Endothelial cell of umbilical vein (primary cell): ENCODE measurements around the gene ZCCHC14. TPM values are rescaled to one million over a fixed set of nuclear protein-coding genes. Genes with fewer than 3 reads are reported as not detected.

Experiments
- BruUV-seq: library from RNA; stranded (reverse); fragments of 400-500 nt; replicated peaks from 2 replicates; lab custom pipeline; 2021; lab: Mats Ljungman, UMichigan
- CTCF ChIA-PET: fragments of 300-600, 350-600 bp; sonication (Branson Sonifier 250); formaldehyde crosslinking; loops from one replicate; lab custom pipeline; 2021; ENCODE audit warnings: antibody characterized with exemption, inconsistent platforms; lab: Charles Lee
- POLR2A ChIA-PET: fragments of 300-600, 350-600 bp; sonication (Branson Sonifier 250); formaldehyde crosslinking; loops from one replicate; lab custom pipeline; 2021; ENCODE audit warnings: antibody characterized with exemption, inconsistent platforms; lab: Charles Lee
- DNase-seq: peaks from one replicate; pipeline ENCODE4 v3.0.0-alpha.2; 2011; ENCODE audit warnings: low read depth, low spot score
- FAIRE-seq: peaks from 2 replicates; lab custom pipeline; 2011; peaks lifted over from hg19 to GRCh38; lab: Jason Lieb, UNC
- H2AFZ ChIP-seq: 2 replicates; pipeline ENCODE4 v1.6.0; 2012; ENCODE audit warnings: low read depth, low read length, control low read depth, inconsistent platforms
- H3K27ac ChIP-seq: 2 replicates; pipeline ENCODE4 v1.5.1; 2011; ENCODE audit warnings: low read depth, mild to moderate bottlenecking, control low read depth, low read length, moderate library complexity; ENCODE audit not compliant: insufficient read depth
- H3K27me3 ChIP-seq, 2 experiments: 2 replicates each; pipeline versions ENCODE4 v1.6.0 to v1.6.1; 2011; ENCODE audit warnings: low read length in 2 of 2, mixed read lengths in 1 of 2; ENCODE audit not compliant: control insufficient read depth in 2 of 2, insufficient read depth in 2 of 2
- H3K36me3 ChIP-seq, 2 experiments: 2 replicates in 1 of 2; 3 replicates in 1 of 2; pipeline ENCODE4 v1.5.1; 2011; ENCODE audit warnings: low read length in 2 of 2, mild to moderate bottlenecking in 1 of 2, moderate library complexity in 1 of 2; ENCODE audit not compliant: control insufficient read depth in 2 of 2, insufficient read depth in 2 of 2; ENCODE audit errors: extremely low read depth in 1 of 2
- H3K4me1 ChIP-seq: 3 replicates; pipeline ENCODE4 v1.5.1; 2011; ENCODE audit warnings: mild to moderate bottlenecking, low read length; ENCODE audit not compliant: control insufficient read depth, insufficient read depth; ENCODE audit errors: extremely low read depth
- H3K4me2 ChIP-seq: 2 replicates; pipeline ENCODE4 v1.6.1; 2011; ENCODE audit warnings: low read length, control low read depth, mixed read lengths; ENCODE audit not compliant: insufficient read depth
- H3K4me3 ChIP-seq, 3 experiments: fragments of 200-600 bp in 1 of 3; sonication (generic), shearing (Covaris generic) in 1 of 3; replicated peaks in 1 of 3; 2 replicates each; pipeline ENCODE4 v1.5.1; 2011 to 2016; ENCODE audit warnings: control low read depth in 3 of 3, low read length in 3 of 3, mild to moderate bottlenecking in 2 of 3, inconsistent platforms in 1 of 3, low read depth in 1 of 3, moderate library complexity in 1 of 3; ENCODE audit not compliant: insufficient read depth in 1 of 3
- H3K79me2 ChIP-seq: 2 replicates; pipeline ENCODE4 v1.6.0; 2012; ENCODE audit warnings: low read length, inconsistent platforms; ENCODE audit not compliant: control insufficient read depth, insufficient read depth
- H3K9ac ChIP-seq: replicated peaks from 2 replicates; pipeline ENCODE3; 2011; ENCODE audit warnings: low read length, control low read depth; ENCODE audit not compliant: insufficient read depth; ENCODE audit errors: extremely low read depth
- H3K9me1 ChIP-seq: replicated peaks from 3 replicates; pipeline ENCODE4 v1.6.0; 2011; ENCODE audit warnings: mild to moderate bottlenecking, low read length; ENCODE audit not compliant: control insufficient read depth, insufficient read depth; ENCODE audit errors: extremely low read depth
- H3K9me3 ChIP-seq: replicated peaks from 2 replicates; pipeline ENCODE4 v1.5.1; 2012; ENCODE audit warnings: low read length, inconsistent platforms; ENCODE audit not compliant: control insufficient read depth, insufficient read depth
- H4K20me1 ChIP-seq: replicated peaks from 2 replicates; pipeline ENCODE3; 2011; ENCODE audit warnings: mild to moderate bottlenecking, low read length; ENCODE audit not compliant: control insufficient read depth, insufficient read depth; ENCODE audit errors: extremely low read depth
- EZH2 ChIP-seq: IDR thresholded peaks from 2 replicates; pipeline ENCODE4 v1.6.1; 2012; ENCODE audit warnings: borderline replicate concordance, low read depth, mild to moderate bottlenecking, moderate library complexity, low read length, inconsistent platforms; ENCODE audit not compliant: severe bottlenecking
- FOS ChIP-seq: IDR thresholded peaks from 2 replicates; pipeline ENCODE4 v1.6.1; 2011; ENCODE audit warnings: mild to moderate bottlenecking, low read length, moderate library complexity, borderline replicate concordance; ENCODE audit not compliant: insufficient read depth
- GATA2 ChIP-seq: IDR thresholded peaks from 2 replicates; pipeline ENCODE4 v1.7.0; 2011; ENCODE audit warnings: low read depth, mild to moderate bottlenecking, moderate library complexity, mixed read lengths, low read length; ENCODE audit not compliant: insufficient read length, insufficient read depth
- JUN ChIP-seq: IDR thresholded peaks from 2 replicates; pipeline ENCODE4 v1.6.1; 2011; ENCODE audit warnings: borderline replicate concordance, low read depth; ENCODE audit not compliant: insufficient read length, insufficient read depth
- MYC ChIP-seq: IDR thresholded peaks from one replicate; pipeline ENCODE4 v1.6.1; 2011; ENCODE audit warnings: mild to moderate bottlenecking, low read depth, low read length
- POLR2A ChIP-seq: IDR thresholded peaks from 2 replicates; pipeline ENCODE4 v1.6.1; 2012; ENCODE audit warnings: low read depth, mild to moderate bottlenecking, control low read depth, low read length
- POLR2AphosphoS5 ChIP-seq: IDR thresholded peaks from 2 replicates; pipeline ENCODE4 v1.6.1; 2012; ENCODE audit warnings: low read depth, mild to moderate bottlenecking, control low read depth, low read length, moderate library complexity; ENCODE audit not compliant: insufficient read depth
- dilution Hi-C: fragments of 300-500 bp; cut with MboI; formaldehyde crosslinking; loops from one replicate; pipeline ENCODE4 v1.15.0; 2019; ENCODE audit warnings: low sequenced_read_pairs; ENCODE audit not compliant: extremely low pct_ligation_motif_present
- intact Hi-C: fragments of 100-400 bp; cut with micrococcal nuclease; formaldehyde crosslinking; loops from one replicate; pipeline ENCODE4 v1.10.0; 2022
- polyA plus RNA-seq, 4 experiments: library from polyadenylated mRNA; depleted of rRNA in 3 of 4; stranded (reverse) in 3 of 4; unstranded in 1 of 4; fragments of >200 nt; gene quantifications; 2 replicates each; pipeline versions ENCODE4 v1.2.1 to v1.2.3, GENCODE V29; 2011 to 2012; ENCODE audit warnings: missing spikeins in 1 of 4
- total RNA-seq: library from RNA; stranded (reverse); gene quantifications from 2 replicates; pipeline ENCODE4 v1.2.3, GENCODE V29; 2021
- TF ChIP-seq, protein P1 (sequence below): IDR thresholded peaks from 2 replicates; pipeline ENCODE4 v1.6.1; 2011; ENCODE audit not compliant: insufficient read depth, insufficient read length
- TF ChIP-seq, protein P2 (sequence below), 2 donors: IDR thresholded peaks; 1 replicate in 1 of 2; 2 replicates in 1 of 2; pipeline ENCODE4 v1.5.1; 2011; ENCODE audit warnings: low read length in 2 of 2, mild to moderate bottlenecking in 2 of 2, moderate library complexity in 2 of 2, control low read depth in 1 of 2, inconsistent platforms in 1 of 2, low read depth in 1 of 2; ENCODE audit not compliant: insufficient read depth in 1 of 2; ENCODE audit errors: extremely low read depth in 1 of 2

The ZCCHC14 gene
- total and polyA plus RNA-seq, 2 donors (not counting 3 experiments of a cell fraction or from before 2014, with no cell fraction given), result 9.5 to 30.9 TPM

DNA sequence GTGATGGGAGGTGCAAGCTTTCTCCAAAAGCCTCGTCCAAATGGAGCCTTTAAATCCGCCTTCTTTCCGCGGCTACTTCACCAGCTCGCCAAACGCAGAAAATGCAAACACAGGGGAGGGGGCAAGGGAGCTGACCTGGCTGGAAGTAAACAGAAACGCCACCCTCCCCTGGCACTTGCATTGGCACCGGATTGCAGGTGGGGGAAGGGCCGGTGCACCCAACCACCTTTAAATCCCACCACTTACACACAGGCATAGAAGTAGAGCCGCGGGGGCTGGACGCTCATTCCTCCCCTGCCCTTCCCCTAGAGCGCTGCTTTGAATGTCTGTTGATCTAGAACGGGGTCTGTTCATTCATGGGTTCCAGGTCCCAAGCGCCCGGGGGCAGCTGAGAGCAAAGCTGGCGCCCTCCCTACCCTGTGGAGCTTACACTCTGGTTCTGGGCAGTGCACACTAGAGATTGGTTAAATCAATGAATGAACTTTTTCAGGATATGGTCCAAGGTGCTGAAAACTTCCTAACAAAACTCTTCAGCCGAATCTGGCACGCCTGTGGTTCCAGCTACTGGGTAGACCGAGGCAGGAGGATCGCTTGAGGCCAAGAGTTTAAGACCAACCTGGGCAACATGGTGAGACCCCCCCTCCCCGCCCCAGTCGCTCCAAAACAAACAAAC lies 920 bp upstream of the ZCCHC14 start:
- Histone ChIP-seq H3K9me1 (no peaks in the 10 kb centered on the region), H3K27ac (no peak overlapping the region), H3K4me2 (peak overlapping the region; percentile 62), H3K36me3 (no peaks in the 10 kb centered on the region), H3K9ac (no peak overlapping the region), H3K27me3 (no peaks in the 10 kb centered on the region), H3K4me3 (no peak overlapping the region), H2AFZ (peak overlapping the region; percentile 82), H4K20me1 (no peaks in the 10 kb centered on the region), H3K9me3 (no peaks in the 10 kb centered on the region), H3K79me2 (peaks cover 31% of the 10 kb centered on the region), H3K4me1 (peaks cover 20% of the 10 kb centered on the region)
- intact Hi-C loops (loop anchor here (1.0 to 5.0 kb wide), 5 partner anchors 29 to 101 kb away; partner anchors contain the start of gene MAP1LC3B), dilution Hi-C loops (no loop called here)
- DNase-seq (no peak), FAIRE-seq (peak; percentile 18)
- BruUV-seq, result no TSS peak
- ChIA-PET POLR2A (no interaction called here), CTCF (no interaction called here)
- no peak for TF ChIP-seq JUN
- peak; percentile 34 for TF ChIP-seq EZH2
- TF ChIP-seq GATA2, result no peak
- TF ChIP-seq MYC, result no peak
- TF ChIP-seq, protein P1, sequence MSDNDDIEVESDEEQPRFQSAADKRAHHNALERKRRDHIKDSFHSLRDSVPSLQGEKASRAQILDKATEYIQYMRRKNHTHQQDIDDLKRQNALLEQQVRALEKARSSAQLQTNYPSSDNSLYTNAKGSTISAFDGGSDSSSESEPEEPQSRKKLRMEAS, result no peak
- TF ChIP-seq FOS, result no peak

DNA sequence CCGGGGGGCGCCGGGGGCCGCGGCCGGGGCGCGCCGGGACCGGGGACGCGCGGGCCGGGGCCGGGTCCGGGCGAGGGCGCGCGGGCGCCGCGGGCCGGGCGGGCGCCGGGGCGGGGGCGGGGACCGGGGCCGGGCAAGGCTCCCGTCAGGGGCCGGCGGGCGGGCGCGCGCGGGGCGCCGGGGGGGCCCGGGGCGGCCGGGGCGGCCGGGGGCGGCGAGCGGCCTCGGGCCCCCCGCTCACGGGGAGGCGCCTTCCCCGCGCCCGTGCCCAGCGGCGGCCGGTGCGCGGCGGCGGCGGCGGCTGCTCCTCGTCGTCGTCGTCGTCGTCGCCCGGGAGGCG lies 563 bp downstream of the ZCCHC14 start:
- DNase-seq (no peak), FAIRE-seq (no peak)
- peaks cover 43% of the 10 kb centered on the region for H3K79me2 ChIP-seq
- CTCF ChIA-PET, result interaction anchor here (0.8 to 1.4 kb wide), 3 partner anchors 28 to 79 kb away, joined by 3 to 10 read pairs (median 4); no protein-coding TSS in a partner anchor
- dilution Hi-C loops, result no loop called here
- H3K9ac ChIP-seq, result peak overlapping the region; percentile 55
- no peaks in the 10 kb centered on the region for H4K20me1 ChIP-seq
- H3K4me2 ChIP-seq, result no peak overlapping the region
- H3K36me3 ChIP-seq, result no peaks in the 10 kb centered on the region
- H3K9me1 ChIP-seq, result no peaks in the 10 kb centered on the region
- H3K27ac ChIP-seq, result no peak overlapping the region
- peaks cover 28% of the 10 kb centered on the region for H3K4me1 ChIP-seq
- POLR2A ChIA-PET, result no interaction called here
- no peaks in the 10 kb centered on the region for H3K9me3 ChIP-seq
- TF ChIP-seq POLR2AphosphoS5 (no peak), JUN (no peak), GATA2 (no peak), EZH2 (no peak), POLR2A (no peak), MYC (no peak), FOS (no peak)
- TF ChIP-seq, protein P1, result no peak
- TF ChIP-seq, protein P2, sequence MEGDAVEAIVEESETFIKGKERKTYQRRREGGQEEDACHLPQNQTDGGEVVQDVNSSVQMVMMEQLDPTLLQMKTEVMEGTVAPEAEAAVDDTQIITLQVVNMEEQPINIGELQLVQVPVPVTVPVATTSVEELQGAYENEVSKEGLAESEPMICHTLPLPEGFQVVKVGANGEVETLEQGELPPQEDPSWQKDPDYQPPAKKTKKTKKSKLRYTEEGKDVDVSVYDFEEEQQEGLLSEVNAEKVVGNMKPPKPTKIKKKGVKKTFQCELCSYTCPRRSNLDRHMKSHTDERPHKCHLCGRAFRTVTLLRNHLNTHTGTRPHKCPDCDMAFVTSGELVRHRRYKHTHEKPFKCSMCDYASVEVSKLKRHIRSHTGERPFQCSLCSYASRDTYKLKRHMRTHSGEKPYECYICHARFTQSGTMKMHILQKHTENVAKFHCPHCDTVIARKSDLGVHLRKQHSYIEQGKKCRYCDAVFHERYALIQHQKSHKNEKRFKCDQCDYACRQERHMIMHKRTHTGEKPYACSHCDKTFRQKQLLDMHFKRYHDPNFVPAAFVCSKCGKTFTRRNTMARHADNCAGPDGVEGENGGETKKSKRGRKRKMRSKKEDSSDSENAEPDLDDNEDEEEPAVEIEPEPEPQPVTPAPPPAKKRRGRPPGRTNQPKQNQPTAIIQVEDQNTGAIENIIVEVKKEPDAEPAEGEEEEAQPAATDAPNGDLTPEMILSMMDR (IDR thresholded peaks at IDR 0.05; ENCODE audit: extremely low read depth in 1 of 2, insufficient read depth in 1 of 2, low read depth in 1 of 2, low read length in 2 of 2), result no peak
- peak overlapping the region in 1 of 3 experiments; percentile 47 for H3K4me3 ChIP-seq
- H2AFZ ChIP-seq, result no peak overlapping the region
- no TSS peak for BruUV-seq
- intact Hi-C loops, result loop anchor here (2.0 to 5.0 kb wide), 2 partner anchors 85 to 99 kb away; partner anchors contain the start of gene MAP1LC3B
- no peaks in the 10 kb centered on the region for H3K27me3 ChIP-seq
